Measurements from ENCODE around the gene SMYD3.

Gene SMYD3

DNA sequence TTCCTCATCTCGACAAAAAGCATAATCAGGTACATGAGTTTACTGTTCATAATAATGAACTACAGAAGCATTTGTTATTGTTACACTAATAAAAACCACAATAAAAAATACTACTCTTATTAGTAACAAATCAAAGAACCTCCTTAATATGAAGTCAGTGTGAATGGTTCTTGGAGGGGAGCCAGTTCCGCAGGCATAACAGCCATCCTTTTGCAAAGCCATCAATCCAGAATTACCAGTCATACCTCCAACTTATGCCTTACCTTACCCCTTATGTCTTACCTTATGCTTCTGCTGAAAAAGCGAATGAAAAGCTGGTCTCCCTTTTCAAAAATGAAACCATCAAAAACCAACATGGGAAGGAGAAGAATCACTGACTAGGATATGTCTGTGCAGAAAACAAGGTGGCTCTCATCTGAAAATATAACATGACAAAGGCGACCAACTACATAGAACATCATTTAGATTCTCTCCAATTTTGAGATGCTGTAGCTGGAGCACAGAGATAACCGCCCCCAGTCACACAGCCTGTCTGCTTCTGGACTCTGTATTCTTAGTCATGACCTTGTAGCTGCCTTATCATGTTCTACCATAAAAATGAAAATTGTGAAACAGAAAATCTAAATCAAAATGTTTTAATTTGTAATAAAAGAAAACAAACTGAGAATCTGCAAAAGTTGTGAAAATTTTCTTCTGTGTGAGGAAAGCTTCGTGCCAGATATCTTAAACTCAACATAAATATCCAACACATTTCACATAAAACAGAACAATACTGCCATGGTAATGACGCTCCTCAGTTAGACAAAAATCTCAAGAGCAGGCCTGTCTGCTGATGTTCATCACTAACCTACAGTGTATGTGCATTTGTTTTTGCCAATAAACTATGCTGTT lies 438.2 kb downstream of the SMYD3 start:
- no peak overlapping the region for H3K4me3 ChIP-seq
- H3K27ac ChIP-seq, result no peak overlapping the region
- no peak for DNase-seq (ENCODE audit: low spot score)
- TF ChIP-seq, protein P1, sequence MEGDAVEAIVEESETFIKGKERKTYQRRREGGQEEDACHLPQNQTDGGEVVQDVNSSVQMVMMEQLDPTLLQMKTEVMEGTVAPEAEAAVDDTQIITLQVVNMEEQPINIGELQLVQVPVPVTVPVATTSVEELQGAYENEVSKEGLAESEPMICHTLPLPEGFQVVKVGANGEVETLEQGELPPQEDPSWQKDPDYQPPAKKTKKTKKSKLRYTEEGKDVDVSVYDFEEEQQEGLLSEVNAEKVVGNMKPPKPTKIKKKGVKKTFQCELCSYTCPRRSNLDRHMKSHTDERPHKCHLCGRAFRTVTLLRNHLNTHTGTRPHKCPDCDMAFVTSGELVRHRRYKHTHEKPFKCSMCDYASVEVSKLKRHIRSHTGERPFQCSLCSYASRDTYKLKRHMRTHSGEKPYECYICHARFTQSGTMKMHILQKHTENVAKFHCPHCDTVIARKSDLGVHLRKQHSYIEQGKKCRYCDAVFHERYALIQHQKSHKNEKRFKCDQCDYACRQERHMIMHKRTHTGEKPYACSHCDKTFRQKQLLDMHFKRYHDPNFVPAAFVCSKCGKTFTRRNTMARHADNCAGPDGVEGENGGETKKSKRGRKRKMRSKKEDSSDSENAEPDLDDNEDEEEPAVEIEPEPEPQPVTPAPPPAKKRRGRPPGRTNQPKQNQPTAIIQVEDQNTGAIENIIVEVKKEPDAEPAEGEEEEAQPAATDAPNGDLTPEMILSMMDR (IDR thresholded peaks at IDR 0.05), result no peak

DNA sequence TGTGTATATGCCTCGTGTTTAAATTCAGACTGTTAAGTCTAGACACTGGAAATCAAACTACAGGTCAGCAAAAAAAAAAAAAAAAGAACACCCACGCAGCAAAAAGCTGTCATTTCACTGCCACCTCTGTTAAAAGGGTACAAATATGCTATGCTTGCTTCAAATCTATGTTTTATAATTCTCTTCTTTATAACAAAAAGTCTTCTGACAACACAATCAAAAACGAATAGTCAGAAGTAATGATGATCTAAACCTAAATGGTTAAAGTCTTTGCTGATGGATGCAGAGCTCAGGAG lies 438.9 kb downstream of the SMYD3 start:
- no peak for DNase-seq (ENCODE audit: low spot score)
- TF ChIP-seq, protein P1 (IDR thresholded peaks at IDR 0.05), result no peak
- Histone ChIP-seq H3K27ac (no peak overlapping the region), H3K4me3 (no peak overlapping the region)

DNA sequence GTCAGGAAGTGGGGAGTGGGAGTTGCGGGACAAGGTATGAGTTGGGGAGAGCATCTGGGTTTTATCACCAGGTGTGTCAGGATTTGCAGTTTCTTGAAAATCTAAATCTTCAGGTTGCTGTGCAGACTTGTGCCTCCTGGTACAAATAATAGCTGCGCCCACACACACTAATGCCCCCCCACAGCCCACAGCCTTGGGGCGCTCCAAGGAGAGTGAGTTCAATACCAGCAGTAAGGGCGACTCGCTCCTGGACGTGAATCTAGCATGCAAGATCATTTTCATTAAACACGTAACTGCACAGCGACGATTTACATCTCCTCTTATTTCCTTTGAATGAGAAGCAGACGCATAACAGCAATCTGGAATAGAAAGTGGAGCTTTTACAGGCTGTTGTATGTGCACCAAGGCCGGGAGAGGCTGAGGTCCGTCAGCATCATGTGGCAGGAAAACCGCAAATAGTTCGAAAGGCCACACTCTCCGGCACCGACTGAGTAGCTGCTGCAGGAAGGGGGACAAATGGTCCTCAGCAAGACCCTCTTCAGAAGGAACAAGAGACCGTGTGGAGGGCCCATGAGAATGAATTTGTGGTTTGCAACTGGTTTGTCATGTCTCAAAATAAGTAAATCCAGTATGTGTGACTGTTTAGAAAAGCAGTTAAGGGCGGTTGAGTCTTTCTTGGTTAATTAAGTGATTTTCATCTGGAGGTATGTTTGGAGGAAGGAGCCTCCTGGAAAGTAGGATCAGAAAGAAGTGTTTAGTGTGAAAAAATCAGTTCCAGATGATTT lies 439.5 kb downstream of the SMYD3 start:
- DNase-seq (ENCODE audit: low spot score), result no peak
- TF ChIP-seq, protein P1 (IDR thresholded peaks at IDR 0.05), result no peak
- H3K27ac ChIP-seq, result no peak overlapping the region

DNA sequence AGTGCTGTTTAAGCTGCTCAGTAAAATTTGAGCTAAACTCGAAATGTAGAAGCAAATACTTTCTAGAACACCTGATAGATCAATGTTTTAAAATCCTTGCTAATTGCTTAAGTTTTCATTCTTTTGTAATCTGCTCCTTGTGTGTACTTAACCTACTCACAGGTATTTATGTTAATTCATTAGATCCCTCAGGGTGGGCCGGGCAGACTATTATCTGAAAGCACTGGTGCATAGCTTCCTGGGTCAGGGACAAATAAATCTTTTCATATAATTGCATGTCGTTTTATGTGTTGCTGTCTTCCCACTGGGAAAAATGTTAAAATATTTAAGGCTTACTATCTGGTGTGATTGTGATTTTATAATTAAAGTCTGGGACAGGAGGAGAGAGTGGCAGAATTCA lies 440.5 kb downstream of the SMYD3 start:
- TF ChIP-seq, protein P1 (IDR thresholded peaks at IDR 0.05), result no peak
- DNase-seq (ENCODE audit: low spot score), result no peak
- Histone ChIP-seq H3K4me3 (no peak overlapping the region), H3K27ac (no peak overlapping the region)

More for the DNA sequence above, 439.5 kb downstream of the SMYD3 start:
- no peak overlapping the region for H3K4me3 ChIP-seq

DNA sequence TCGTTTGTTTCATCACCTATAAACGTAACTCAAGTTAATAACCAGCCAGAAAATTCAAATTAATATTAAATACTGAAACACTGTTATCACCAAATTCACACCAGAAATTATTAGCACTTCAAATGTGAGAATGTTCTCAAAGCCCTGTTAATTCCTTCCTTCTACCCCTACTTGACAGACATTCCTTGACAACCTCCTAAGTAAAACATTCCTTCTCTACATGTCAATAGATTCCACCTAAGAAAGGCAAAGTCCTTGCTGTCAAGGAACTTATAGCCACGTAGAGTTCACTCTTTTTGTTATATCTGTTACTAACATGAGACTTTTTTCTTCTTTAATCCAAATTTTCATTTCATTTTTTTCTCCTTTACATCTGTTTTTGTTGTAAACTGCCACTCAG lies 441.5 kb downstream of the SMYD3 start:
- TF ChIP-seq, protein P1 (IDR thresholded peaks at IDR 0.05), result no peak
- Histone ChIP-seq H3K27ac (no peak overlapping the region), H3K4me3 (no peak overlapping the region)
- no peak for DNase-seq (ENCODE audit: low spot score)

DNA sequence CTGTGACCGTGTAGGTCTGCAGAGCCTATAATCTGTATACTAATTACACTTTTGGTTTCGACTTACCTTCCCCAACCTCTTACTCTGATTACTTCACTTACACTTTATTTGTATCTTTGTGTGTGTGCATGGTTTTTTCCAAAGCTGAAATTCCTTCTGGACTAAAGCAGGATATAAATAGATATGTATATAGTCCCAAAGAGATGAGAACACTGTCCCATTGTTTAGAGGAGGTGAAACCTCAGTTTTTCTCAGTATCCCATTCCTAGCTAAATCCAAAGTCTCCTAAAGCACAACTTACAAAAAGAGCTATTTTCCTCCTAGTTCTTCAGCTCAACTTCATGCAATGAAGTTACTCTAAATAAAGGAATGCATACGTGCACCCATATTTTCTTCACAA lies 442.2 kb downstream of the SMYD3 start:
- H3K4me3 ChIP-seq, result no peak overlapping the region
- H3K27ac ChIP-seq, result no peak overlapping the region
- TF ChIP-seq, protein P1 (IDR thresholded peaks at IDR 0.05), result no peak

More for the DNA sequence above, 442.2 kb downstream of the SMYD3 start:
- DNase-seq (ENCODE audit: low spot score), result no peak

Data from coronary artery (tissue), 2 donors.